Activated T-cell treated with anti-CD3 and anti-CD28 coated beads for 1 hour (primary cell): ENCODE measurements around the gene PLXND1.
"Not testable (repeated sequence)": the region's sequence is repeated elsewhere in the genome, so short reads cannot be mapped to it uniquely, and the experiment has no call there.

Experiments
- DNase-seq: peaks from one replicate; pipeline ENCODE4 v3.0.0-alpha.2; 2020; ENCODE audit warnings: low read depth

The PLXND1 gene

GRCh38 chr3:129526121-129526900 is 80.2 kb downstream of the PLXND1 start:
- DNase-seq, result no peak

- no peak for DNase-seq
Observed at GRCh38 chr3:129525341-129525968, 81.0 kb downstream of the PLXND1 start.

DNA sequence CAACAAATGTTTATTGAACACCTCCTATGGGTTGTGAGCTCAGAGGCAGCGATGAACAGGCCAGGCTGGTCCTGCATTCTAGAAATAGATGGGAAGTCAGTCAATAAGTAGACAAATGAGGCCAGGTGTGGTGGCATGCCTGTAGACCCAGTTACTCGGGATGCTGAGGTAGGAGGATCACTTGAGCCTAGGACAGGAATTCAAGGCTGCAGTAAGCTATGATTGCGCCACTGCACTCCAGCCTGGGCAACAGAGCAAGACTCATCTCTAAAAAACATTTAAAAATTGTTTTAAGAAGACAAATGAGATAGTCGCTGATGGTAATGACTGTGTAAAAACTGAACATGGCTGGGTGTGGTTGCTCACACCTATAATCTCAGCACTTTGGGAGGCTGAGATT is 82.4 kb downstream of the PLXND1 start:
- DNase-seq, result no peak

DNA sequence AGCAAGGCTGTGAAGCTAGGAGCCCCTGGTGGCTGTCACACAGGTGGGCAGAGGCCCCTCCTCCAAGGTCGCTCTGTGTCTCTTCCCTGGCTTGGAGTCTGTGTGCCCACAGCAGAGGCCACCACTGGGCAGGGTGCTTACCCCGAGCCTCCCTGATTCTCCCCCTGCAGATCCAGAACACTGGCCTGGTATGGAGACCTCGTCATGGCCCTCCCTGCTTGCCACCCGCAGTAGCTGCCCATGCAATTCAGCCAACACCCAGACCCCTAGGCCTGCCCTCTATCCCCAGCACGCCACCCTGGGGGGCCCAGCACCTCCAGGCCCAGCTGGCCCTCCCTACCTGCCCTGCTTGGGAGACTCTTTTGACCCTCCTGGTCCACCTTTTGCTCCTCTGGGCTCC is 83.5 kb downstream of the PLXND1 start:
- DNase-seq, result no peak

DNA sequence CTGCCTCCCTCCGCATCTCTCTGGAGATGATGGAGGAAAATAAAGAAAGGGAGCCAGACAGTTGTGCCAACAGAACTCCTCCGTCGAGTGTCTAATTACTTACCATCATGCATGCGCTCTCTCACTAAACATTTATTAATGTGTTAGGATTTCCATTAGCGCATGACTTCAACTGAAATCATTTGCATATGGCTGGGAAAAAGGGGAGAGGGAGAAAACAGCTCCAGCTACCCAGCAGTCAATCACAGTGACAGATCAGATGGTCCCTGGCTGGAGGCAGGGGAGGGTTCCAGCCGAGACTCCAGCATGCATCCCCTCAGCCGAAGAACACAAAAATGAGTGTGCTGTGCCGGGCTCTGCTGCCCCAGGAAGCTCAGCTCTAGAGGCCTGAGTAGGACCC is 84.9 kb downstream of the PLXND1 start:
- no peak for DNase-seq

GRCh38 chr3:129520960-129521359 is 85.5 kb downstream of the PLXND1 start:
- no peak for DNase-seq

DNA sequence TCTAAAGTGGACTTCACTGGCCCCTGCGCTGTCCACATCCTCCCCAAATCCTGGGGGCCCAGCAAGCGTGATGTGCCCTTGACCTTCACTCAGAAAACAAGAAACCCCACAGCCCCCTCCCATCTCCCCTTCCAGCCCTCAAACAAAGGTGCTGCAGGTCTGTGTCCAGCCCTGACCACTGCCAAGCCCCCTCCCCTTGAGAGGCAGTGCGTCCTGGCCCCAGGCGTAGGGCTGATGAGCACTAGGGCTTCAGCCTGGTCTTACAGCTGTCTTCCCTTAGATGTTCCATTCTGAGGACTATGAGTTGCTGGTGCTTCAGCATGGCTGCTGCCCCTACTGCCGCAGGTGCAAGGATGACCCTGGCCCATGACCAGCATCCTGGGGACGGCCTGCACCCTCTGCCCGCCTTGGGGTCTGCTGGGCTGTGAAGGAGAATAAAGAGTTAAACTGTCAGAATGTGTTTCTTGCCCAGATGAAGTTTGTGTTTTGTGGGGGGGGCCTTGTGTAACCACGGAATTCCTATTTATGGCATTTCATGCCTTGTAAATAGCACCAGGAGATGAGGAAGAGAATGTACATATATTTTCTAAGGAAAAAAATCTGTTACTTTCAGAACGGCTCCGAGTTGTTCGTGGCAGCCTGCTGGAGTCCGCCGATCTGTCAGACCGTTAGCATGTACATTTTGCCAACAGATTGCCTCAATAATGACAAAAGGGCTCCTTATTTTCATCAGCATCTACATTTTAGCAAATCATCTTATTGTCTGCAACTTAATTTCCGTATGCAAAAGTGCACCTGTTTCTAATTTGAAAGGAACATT is 86.4 kb downstream of the PLXND1 start:
- DNase-seq, result no peak

DNA sequence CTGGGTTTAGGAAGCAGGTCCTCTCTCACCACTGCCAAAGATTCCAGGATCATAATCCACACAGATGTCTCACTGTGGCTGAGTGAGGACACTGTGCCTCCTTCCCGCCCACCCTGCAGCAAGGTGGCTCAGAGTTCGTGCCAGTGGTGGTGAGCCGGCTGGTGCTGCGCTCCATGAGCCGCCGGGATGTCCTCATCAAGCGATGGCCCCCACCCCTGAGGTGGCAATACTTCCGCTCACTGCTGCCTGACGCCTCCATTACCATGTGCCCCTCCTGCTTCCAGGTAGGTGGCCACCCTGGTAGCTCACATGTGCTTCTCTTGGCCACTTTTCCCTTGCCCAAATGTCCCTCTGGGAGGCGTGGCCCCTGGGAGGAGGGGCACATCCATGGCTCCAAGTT is 87.0 kb downstream of the PLXND1 start:
- no peak for DNase-seq

GRCh38 chr3:129518581-129518980 is 87.9 kb downstream of the PLXND1 start:
- no peak for DNase-seq

- no peak for DNase-seq
Observed at GRCh38 chr3:129518038-129518561, 88.4 kb downstream of the PLXND1 start.

- no peak for DNase-seq
Observed at GRCh38 chr3:129517516-129517915, 89.0 kb downstream of the PLXND1 start.

- not testable (repeated sequence) for DNase-seq
Observed at GRCh38 chr3:129515821-129516432, 90.5 kb downstream of the PLXND1 start.

- not testable (repeated sequence) for DNase-seq
Observed at GRCh38 chr3:129515108-129515820, 91.2 kb downstream of the PLXND1 start.

DNA sequence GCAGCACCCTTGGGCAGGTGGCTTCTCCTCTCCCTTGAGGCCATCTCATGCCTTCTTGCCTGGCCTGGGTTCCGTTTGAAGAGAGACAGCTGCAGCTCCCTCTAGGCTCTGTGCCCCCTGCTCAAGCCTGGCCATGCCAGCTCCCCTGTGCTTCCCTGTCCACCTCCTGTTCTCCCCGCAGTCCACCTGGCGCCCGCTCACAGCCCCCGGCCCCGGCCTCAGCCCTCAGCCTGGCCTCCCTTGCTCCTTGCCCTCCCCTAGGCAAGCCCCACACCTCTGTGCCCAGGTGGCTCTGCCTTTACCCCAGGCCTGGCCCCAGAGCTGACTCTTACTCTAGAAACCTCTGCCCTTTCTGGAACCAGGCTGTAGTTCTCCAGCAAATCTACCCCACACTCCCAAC is 91.9 kb downstream of the PLXND1 start:
- DNase-seq, result no peak

DNA sequence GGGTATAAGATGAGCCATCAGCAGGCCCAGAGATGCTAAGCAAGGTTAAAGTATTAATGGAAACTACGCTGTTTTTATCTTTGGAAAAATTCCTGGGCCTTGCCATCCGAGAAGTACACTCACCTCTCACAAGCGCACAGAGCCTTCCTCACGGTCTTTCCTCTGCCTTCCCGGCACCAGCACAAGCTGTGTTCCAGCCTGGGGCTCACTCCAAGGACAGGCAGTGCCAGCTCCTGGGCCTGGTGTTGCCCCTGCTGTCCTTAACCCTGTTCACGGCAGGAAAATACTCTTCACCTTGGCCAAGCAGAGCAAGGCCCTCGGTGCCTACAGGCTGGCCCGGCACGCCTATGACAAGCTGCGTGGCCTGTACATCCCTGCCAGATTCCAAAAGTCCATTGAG is 92.4 kb downstream of the PLXND1 start:
- no peak for DNase-seq

DNA sequence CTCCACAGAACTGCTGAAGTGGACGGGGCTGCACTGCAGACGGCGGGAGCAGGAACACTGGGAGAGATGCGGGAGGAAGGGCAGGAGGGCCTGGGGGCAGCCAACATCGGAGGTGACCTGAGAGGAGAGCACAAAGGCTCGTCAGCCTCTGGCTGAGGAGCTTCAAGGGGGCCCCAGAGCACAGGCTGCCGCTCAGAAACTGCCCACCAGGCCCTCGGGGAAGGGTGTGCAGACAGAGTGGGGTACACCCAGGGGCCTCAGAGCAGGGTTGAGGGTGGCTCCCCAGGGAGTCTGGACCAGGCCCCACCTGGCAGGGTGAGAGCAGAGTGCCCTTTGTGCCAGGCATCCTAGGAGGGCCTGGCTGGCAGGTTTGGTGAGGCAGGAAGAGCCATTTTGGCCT is 92.8 kb downstream of the PLXND1 start:
- no peak for DNase-seq

DNA sequence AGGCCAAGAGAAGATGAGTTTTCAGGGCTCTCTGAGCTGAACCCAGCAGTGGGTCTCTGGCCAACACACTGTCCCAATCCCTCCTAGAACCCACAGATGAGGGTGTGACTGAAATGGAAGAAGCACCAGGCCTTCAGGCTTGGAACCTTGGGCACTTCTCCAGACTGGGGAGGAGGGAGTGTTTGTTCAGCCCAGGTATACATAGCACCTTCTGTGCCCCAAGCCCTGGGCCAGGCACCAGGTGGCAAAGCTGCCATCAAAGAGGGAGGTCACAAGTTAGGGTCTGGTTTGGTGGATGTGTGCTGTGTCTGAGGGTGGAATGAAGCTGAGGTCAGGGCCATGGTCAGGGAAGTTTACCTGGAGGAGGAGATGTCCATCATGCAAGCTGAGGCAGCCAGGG is 93.9 kb downstream of the PLXND1 start:
- no peak for DNase-seq

DNA sequence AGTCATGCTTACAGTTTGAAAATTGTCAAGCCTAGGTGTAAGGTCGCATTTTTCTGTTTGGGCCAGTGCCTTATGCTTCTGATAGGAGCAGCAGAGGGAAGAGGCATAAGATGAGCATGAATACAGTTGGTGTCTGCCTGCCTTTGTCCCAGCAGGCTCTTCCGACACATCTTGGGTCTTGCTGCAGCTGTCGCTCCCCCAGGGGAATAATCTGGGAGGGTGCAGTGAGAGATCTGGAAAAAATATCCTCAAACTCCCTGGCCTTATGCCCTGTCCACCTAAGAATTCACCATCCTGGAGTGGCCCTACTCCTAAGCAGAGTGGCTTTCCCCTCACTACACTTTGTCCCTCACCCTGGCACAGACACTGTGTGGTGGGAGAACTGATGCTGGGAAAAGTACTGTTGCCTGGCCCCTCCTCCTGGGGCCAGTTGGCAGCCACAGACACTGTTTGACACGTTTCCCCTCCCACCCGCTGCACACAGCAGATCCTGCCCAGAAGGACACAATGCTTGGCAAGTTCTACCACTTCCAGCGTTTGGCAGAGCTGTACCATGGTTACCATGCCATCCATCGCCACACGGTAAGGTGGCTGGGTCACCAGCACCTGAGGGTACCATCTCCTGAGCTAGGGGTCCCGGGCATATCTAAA is 99.2 kb downstream of the PLXND1 start:
- no peak for DNase-seq

- no peak for DNase-seq
Observed at GRCh38 chr3:129506231-129506742, 100.2 kb downstream of the PLXND1 start.

GRCh38 chr3:129505341-129505740 is 101.1 kb downstream of the PLXND1 start:
- no peak for DNase-seq
